Mesothelial cell of epicardium (in vitro differentiated cells): ENCODE results near the gene GGN. TPM values are rescaled to one million over a fixed set of nuclear protein-coding genes. Genes with fewer than 3 reads are reported as not detected.

Experiments
- DNase-seq, 2 experiments: peaks; one replicate each; pipeline ENCODE4 v3.0.0; 2021; ENCODE audit warnings: low spot score in 2 of 2; ENCODE audit not compliant: unreplicated experiment in 2 of 2
- H3K27ac Mint-ChIP-seq: 2 replicates; pipeline ENCODE4 v1.8.0; 2021; ENCODE audit warnings: mixed read lengths
- H3K27me3 Mint-ChIP-seq: 2 replicates; pipeline ENCODE4 v1.8.0; 2021; ENCODE audit warnings: low read depth, mixed read lengths
- H3K36me3 Mint-ChIP-seq: 2 replicates; pipeline ENCODE4 v1.8.0; 2021; ENCODE audit warnings: mixed read lengths
- H3K4me1 Mint-ChIP-seq: 2 replicates; pipeline ENCODE4 v1.8.0; 2021; ENCODE audit warnings: mixed read lengths
- H3K4me3 Mint-ChIP-seq: 2 replicates; pipeline ENCODE4 v1.8.0; 2021; ENCODE audit warnings: mild to moderate bottlenecking, moderate library complexity, mixed read lengths
- H3K9me3 Mint-ChIP-seq: 2 replicates; pipeline ENCODE4 v1.8.0; 2021; ENCODE audit warnings: mixed read lengths
- CTCF ChIP-seq: fragments of 200-600 bp; sonication (generic); IDR thresholded peaks from one replicate; pipeline ENCODE4 v1.5.0; 2021; ENCODE audit warnings: antibody characterized with exemption; ENCODE audit not compliant: unreplicated experiment
- total RNA-seq: library from RNA; stranded (reverse); gene quantifications from 3 replicates; pipeline ENCODE4 v1.2.1, GENCODE V29; 2021

Gene GGN
- total RNA-seq, 1 donor from 2014 or later, result 1.3 TPM

DNA sequence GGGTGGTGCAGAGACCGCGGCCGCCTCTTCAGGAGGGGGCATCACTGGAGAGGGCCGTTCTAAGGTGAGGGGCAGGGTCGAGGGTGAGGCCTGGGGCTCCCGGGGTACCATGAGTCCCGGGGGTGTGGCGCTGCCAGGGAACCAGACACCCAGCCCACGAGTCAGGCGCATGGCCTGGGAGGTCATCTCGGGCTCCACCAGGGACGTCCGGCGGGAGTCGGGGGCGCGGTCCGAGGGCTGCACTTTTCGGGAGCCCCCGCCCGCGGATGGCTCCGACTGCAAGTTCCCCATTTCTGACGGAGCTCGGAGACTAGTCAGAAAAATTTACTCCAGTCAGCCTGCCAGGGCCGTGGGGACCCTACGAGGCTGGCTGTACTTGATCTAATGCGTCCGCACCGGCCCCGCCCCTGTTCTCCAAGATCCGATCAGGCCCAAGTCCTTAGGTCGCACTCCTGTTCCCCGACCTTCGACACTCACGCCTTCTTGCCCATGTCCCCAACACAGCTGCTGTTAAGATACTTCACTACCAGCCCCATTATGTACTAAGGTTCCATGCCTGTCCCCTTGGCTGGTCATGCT is 774 bp downstream of the GGN start:
- Mint-ChIP-seq H3K4me3 (peak overlapping the region; percentile 93), H3K4me1 (peaks cover 14% of the 10 kb centered on the region), H3K27me3 (peaks cover 20% of the 10 kb centered on the region), H3K27ac (peak overlapping the region; percentile 51), H3K9me3 (no peaks in the 10 kb centered on the region), H3K36me3 (peaks cover 17% of the 10 kb centered on the region)
- no peak for TF ChIP-seq CTCF
- DNase-seq, result no peak

DNA sequence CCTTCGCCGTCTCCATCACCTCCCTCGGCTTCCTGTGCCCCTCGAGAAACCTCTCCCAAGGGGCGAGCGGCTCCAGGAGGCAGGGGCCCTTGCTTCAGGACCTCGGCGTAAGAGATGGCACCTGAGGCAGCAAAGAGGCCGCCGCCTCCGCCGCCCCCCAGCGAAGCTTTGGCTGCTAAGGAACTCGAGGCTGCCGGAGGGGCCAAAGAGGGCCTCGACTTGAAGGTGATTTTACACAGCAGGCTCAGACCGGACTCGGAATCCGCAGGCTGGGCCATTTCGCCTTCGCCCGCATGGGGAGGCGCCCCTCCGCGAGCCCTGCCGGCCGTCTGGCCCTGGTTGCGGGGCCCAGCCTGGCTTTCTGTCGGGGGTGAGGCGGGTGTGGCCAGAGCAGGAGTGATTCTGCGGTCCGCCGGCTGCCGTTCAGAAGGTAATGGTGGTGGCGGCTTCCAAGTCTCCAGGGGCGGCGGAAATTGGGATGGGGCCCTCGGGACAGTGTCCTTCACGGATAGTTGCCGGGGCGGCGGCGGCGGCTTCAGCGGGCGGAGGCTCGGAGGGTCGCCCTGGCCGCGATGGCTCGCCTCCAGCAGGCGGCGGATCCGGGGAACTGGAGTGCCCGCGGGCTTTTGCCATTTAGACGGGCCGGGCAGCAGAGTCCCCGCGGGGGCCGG is 1.4 kb downstream of the GGN start:
- Mint-ChIP-seq H3K4me1 (peaks cover 14% of the 10 kb centered on the region), H3K4me3 (no peak overlapping the region), H3K36me3 (peaks cover 23% of the 10 kb centered on the region), H3K27ac (no peak overlapping the region), H3K27me3 (peaks cover 20% of the 10 kb centered on the region), H3K9me3 (no peaks in the 10 kb centered on the region)
- no peak for TF ChIP-seq CTCF
- no peak for DNase-seq

DNA sequence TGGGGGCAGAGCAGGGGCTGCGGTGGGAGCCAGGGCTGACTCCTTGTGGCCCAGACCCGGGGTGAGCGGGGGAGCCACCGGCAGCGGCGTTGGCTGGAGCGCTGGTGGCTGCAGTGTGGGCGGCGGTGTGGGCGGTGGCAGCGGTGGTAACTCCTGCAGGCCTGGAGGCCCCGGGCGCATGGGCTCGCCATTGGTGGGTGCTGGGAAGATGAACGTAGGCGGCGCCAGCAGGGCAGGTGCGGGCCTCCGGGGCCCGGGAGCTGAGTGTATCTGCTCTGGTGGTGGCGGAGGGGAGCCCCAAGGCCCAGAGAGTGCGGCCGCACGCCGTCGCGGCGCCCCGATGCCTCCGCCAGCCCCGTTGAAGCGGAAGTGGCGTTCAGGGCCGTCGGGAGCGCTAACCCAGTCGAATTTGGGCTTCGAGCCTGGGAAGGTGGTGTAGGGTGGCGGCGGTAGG is 2.0 kb downstream of the GGN start:
- no peak overlapping the region for H3K27ac Mint-ChIP-seq
- peaks cover 26% of the 10 kb centered on the region for H3K36me3 Mint-ChIP-seq
- peaks cover 14% of the 10 kb centered on the region for H3K4me1 Mint-ChIP-seq
- no peak overlapping the region for H3K4me3 Mint-ChIP-seq
- no peak for TF ChIP-seq CTCF
- H3K27me3 Mint-ChIP-seq, result peaks cover 17% of the 10 kb centered on the region
- no peak for DNase-seq
- no peaks in the 10 kb centered on the region for H3K9me3 Mint-ChIP-seq

DNA sequence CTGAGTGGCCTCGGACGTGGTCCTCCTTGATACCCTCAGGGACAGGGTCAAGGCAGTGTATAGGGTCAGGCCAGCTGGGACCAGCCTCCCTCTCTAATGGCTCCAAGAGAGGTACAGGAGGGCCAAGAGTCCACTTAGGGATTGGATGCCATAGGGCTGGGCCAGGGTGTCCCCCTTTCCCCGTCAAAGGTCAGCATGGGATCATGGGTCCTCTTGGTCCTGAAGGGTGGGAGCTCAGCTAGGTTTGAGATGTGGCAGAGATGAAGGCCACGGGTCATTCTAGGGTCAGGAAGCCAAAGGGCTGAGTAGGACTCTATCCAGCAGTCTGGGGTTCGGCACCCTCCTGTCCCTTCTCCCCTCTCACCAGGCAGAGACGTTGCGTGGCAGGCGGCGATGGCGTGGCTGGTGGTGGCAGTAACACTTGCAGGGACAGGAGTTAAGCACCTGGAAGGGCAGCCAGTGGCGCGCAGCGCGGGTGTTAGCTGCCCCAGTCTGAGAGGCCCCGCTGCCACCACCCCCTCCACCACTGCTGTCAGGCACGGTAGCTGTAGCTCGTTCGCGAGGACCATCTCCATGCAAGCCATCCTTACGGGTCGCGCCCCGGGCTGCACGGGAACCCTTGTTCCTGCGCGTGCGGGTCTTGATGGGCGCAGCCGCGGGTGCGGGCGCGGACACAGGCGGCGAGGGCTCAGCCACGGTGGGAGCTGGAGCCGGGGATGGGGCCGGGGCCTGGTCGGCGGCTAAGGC is 2.6 kb downstream of the GGN start:
- no peaks in the 10 kb centered on the region for H3K9me3 Mint-ChIP-seq
- TF ChIP-seq CTCF, result no peak
- peaks cover 27% of the 10 kb centered on the region for H3K36me3 Mint-ChIP-seq
- H3K27ac Mint-ChIP-seq, result no peak overlapping the region
- no peak for DNase-seq
- peaks cover 15% of the 10 kb centered on the region for H3K27me3 Mint-ChIP-seq
- no peak overlapping the region for H3K4me3 Mint-ChIP-seq
- H3K4me1 Mint-ChIP-seq, result peaks cover 14% of the 10 kb centered on the region

DNA sequence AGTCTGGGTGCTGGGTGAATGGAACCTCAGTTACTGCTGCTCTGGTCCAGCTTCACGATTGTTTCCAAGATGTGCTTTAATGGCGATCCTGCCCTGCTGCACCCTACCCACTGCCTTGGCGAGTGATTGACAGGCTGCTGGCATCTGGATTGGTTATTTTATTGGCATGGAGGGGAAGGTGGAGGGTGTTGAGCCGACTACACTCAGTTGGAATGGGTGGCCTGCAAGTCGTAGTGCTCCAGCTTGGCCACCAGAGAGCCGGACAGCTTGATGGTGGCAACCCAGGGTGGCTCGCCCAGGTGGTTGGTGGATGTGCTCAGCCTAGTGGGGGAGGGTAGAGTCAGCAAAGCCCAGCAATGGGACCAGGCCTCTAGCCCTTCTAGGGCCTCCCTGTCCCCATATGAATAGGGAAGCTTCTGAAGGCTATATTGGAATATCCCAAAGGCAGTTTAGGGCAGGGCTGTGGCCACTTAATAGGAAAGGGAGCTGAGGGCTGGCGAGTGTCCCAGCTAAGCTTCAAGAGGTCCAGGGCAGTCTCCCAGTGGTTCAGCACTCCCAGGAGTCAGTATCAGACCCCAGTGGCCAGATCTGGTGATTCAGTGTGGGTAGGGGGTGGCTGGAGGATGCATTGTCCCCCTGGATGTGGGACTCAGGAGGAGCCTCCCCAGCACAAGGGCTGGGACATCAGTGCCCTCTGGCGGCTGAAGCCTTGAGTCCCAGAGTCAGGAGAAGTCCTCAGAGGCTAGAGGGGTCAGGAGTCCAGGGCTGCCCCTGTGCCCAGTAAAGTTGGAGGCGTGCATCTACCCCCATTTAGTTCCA is 3.4 kb downstream of the GGN start:
- TF ChIP-seq CTCF, result no peak
- H3K27ac Mint-ChIP-seq, result peak overlapping the region; percentile 12
- H3K9me3 Mint-ChIP-seq, result no peaks in the 10 kb centered on the region
- peaks cover 11% of the 10 kb centered on the region for H3K27me3 Mint-ChIP-seq
- H3K36me3 Mint-ChIP-seq, result peaks cover 31% of the 10 kb centered on the region
- peaks cover 10% of the 10 kb centered on the region for H3K4me1 Mint-ChIP-seq
- no peak overlapping the region for H3K4me3 Mint-ChIP-seq
- DNase-seq, result no peak
